Measurements from ENCODE around the gene PSMD13.
"Not testable (repeated sequence)": the region's sequence is repeated elsewhere in the genome, so short reads cannot be mapped to it uniquely, and the experiment has no call there.

Gene PSMD13

DNA sequence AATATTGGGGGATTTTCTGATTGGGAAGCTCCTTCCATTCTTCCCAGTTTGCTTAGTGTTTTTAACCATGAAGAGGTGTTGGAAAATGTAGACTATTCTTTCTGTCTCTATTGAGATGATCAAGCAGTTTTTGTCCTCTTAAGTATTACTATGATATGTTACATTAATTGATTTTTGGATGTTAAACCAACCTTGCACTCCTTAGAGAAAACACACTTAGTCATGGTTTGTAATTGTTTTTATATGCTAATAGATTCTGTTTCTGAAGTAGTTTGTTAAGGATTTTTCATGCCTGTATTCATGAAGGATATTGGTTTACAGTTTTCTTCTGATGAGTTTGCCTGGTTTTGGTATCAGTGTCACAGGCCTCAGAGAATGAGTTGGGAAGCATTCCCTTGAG is 39.4 kb downstream of the PSMD13 start:
- DNase-seq (ENCODE audit: low read depth), result no peak

DNA sequence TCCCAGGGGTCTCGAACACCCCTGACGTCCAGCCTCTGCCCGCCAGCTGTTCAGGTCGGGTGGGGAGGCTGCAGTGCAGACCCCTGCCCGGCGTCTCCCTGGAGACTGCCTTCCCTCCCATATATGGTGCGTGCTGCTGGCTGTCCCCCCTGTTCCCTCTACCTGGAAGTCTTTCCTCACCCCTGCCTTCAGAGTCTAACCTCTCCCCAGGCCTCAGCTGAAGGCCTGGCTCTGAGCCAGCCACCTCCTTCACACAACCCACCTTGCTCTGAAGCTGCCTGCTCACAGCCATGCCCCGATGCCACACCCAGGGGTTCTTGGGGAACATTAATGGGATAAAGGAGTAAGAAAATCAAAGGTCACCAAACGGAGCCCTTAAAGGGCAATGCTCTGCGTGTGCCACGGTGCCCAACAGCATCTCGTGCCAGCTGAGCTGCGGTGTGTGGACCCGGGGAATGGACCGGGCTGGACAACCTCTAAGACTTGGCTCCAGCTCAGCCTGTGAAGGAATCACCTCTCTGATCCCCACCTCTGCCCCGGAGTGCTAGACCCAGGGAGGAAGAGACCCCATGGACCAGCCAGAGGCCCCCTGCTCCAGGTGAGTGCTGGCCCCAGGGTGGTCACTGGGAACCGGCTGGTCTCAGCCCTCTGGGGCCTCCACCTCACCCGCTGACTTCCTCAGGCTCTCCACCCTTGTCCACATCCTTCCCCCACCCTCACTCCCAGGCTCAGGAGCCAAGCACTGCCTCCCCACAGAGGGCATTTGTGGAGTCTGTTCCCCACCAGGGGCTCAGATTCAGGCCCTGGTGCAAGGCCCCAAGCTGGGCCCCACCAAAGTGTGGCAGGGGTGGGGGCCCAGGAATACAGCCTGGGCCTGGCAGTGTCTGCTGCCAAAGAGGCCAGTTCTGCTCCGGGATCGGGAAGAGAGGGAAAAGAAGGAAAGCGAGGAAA is 41.5 kb downstream of the PSMD13 start, which contains the start of gene NLRP6:
TSS of gene NLRP6 (plus strand) at position 407 of the 951 bp plus-strand sequence. CDS start at position 570, 163 bp downstream.
- DNase-seq (ENCODE audit: low read depth), result no peak

DNA sequence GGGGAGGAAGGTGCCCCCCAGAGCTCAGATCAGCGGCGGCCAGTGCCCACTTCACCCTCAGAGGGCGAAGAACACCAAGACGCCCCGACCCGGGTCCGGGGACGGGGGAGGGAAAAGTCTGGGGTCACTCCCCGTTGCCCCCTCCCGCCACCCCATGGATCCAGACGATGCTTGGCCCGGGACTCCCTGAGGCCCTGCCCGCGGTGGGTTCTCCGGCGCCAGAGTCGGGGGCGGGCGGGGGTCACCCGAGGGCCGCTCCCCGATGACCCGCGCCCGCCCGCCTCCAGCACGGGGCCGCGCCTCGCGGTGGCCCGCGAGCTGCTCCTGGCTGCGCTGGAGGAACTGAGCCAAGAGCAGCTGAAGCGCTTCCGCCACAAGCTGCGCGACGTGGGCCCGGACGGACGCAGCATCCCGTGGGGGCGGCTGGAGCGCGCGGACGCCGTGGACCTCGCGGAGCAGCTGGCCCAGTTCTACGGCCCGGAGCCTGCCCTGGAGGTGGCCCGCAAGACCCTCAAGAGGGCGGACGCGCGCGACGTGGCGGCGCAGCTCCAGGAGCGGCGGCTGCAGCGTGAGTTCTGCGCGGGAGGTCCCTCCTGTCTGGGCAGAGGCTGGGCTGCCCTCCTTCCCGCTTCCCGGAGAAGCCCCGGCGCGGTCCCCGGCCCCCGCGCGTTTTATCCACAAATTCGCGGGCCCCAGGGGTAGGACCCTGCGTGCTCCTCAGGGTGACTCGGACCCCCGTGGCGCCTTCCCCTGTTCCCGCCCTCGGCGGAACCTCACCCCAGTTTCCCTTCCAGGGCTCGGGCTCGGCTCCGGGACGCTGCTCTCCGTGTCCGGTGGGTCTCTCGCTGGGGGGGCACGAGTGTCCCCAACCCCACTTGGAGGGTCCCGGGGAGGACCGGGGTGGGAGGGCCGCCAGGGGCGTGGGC is 42.5 kb downstream of the PSMD13 start:
- no peak for DNase-seq (ENCODE audit: low read depth)

DNA sequence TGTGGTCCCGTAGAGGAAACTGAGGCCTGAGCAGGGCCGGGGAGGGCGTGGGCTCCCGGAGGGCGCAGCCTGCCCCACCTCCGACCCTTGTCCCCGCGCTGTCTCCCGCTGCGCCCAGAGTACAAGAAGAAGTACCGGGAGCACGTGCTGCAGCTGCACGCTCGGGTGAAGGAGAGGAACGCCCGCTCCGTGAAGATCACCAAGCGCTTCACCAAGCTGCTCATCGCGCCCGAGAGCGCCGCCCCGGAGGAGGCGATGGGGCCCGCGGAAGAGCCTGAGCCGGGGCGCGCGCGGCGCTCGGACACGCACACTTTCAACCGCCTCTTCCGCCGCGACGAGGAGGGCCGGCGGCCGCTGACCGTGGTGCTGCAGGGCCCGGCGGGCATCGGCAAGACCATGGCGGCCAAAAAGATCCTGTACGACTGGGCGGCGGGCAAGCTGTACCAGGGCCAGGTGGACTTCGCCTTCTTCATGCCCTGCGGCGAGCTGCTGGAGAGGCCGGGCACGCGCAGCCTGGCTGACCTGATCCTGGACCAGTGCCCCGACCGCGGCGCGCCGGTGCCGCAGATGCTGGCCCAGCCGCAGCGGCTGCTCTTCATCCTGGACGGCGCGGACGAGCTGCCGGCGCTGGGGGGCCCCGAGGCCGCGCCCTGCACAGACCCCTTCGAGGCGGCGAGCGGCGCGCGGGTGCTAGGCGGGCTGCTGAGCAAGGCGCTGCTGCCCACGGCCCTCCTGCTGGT is 43.4 kb downstream of the PSMD13 start:
- no peak for DNase-seq (ENCODE audit: low read depth)

DNA sequence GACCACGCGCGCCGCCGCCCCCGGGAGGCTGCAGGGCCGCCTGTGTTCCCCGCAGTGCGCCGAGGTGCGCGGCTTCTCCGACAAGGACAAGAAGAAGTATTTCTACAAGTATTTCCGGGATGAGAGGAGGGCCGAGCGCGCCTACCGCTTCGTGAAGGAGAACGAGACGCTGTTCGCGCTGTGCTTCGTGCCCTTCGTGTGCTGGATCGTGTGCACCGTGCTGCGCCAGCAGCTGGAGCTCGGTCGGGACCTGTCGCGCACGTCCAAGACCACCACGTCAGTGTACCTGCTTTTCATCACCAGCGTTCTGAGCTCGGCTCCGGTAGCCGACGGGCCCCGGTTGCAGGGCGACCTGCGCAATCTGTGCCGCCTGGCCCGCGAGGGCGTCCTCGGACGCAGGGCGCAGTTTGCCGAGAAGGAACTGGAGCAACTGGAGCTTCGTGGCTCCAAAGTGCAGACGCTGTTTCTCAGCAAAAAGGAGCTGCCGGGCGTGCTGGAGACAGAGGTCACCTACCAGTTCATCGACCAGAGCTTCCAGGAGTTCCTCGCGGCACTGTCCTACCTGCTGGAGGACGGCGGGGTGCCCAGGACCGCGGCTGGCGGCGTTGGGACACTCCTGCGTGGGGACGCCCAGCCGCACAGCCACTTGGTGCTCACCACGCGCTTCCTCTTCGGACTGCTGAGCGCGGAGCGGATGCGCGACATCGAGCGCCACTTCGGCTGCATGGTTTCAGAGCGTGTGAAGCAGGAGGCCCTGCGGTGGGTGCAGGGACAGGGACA is 44.1 kb downstream of the PSMD13 start:
- DNase-seq (ENCODE audit: low read depth), result no peak

DNA sequence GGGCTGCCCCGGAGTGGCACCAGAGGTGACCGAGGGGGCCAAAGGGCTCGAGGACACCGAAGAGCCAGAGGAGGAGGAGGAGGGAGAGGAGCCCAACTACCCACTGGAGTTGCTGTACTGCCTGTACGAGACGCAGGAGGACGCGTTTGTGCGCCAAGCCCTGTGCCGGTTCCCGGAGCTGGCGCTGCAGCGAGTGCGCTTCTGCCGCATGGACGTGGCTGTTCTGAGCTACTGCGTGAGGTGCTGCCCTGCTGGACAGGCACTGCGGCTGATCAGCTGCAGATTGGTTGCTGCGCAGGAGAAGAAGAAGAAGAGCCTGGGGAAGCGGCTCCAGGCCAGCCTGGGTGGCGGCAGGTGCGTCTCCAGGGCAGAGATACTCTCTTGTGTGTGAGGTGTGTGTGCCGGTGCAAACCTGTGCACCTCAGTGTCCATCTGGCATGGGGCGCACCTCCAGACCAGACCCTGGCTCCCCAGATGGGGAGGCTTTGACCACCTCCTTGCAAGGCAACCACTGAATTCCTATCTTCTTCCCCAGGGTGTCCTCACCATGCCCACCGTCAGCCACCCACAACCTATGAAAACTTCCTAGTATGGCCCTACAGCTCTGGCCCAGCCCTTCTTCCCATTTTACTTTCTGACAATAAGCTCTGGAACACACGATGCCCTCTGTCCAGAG is 44.8 kb downstream of the PSMD13 start:
- DNase-seq (ENCODE audit: low read depth), result no peak

DNA sequence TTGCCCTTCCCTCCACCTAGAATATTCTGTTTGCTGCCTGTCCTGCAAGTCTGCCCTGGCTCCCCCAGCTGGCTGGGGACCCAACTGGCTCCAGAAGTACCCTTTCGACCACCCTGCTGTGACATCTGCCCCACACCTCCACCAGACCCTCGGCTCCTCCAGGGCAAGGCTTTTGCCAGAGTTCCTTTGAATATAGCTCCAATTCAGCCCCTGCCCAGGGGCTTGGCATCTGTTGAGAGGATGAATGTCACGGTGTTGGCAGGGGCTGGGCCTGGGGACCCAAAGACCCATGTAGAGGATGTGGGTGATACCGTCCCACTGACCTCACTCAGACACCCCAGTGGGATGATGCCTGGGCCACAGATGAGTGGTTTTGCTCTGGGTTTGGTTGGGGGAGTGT is 45.4 kb downstream of the PSMD13 start:
- no peak for DNase-seq (ENCODE audit: low read depth)

DNA sequence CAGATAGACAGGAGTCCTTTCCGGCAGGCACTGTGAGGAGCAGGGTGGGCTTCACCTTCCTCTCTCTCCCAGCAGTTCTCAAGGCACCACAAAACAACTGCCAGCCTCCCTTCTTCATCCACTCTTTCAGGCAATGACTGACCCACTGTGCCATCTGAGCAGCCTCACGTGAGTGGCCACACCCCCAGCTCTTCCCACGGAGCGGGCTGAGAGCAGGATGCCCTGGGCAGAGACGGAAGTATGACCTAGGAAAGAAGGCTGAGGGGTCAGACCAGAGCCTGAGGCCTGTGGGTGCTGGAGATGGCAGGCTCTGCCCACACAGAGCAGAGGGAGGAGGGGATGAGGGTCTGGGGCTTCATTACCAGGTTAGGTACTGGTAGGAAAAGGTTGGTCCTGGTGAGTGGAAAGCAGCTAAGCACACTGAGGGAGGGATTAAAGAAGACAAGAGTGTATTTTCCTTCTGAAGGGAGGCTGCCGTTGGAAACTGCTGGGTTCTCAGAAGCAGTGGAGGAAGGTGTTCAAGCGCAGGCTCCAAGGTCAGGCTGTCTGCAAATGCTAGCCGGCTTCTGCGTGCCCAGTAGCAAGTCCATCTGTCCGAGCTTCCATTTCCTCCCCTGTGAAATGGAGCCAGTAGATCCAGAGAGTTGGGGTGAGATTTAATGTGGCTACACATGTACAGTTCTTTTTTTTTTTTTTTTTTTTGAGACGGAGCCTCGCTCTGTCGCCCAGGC is 46.0 kb downstream of the PSMD13 start:
- DNase-seq (ENCODE audit: low read depth), result no peak

DNA sequence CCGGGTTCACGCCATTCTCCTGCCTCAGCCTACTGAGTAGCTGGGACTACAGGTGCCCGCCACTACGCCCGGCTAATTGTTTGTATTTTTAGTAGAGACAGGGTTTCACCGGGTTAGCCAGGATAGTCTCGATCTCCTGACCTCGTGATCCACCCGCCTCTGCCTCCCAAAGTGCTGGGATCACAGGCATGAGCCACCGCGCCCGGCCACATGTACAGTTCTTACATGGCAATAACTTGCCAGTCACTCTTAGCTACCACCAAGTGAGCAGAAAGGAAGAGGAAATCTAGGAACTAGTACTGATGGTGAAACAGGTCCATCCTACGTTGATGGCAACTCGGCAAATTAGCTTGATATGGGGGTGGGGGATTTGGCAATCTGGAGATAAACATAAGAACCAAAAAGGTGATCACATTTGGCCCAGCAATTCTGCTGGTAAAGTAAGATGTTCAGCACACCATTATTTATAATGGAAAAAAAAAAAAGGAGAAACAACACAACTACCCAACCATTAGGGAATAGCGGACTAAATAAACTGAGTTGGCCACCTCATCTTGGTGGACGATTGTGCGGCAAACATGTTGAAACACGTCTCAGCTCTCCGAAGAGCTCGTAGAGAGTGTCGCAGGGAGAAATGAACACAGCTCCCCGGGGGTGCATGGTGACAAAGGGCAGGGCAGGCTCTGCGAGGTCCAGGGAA is 46.8 kb downstream of the PSMD13 start:
- DNase-seq (ENCODE audit: low read depth), result no peak

DNA sequence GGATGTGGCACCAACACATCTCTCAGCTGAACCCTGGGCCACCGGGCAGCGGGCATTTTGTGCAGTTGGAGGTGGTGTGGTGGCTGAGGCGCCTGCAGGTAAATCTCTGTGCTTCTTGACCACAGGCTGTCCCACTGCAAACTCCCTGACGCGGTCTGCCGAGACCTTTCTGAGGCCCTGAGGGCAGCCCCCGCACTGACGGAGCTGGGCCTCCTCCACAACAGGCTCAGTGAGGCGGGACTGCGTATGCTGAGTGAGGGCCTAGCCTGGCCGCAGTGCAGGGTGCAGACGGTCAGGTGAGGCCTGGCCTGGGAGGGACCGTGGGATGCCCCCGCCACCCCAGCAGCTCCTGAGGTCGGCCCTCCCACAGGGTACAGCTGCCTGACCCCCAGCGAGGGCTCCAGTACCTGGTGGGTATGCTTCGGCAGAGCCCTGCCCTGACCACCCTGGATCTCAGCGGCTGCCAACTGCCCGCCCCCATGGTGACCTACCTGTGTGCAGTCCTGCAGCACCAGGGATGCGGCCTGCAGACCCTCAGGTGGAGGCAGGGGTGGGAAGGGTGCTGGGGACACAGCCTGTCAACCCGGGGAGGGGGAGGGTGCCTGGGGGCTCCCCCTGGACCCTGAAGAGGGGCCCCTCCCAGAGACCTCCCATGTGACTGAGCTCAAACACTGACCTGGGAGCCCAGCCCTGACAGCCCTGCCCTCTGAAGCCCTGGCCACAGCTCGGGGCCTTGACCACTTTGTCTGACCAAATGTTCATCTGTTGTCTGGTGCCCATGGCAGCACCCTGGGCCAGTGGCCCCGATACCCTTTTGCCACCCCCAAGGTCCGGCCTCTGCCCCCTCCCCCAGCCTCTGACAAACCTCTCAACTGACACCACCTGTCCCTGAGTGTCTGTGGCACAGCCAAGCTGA is 47.6 kb downstream of the PSMD13 start:
- DNase-seq (ENCODE audit: low read depth), result no peak

DNA sequence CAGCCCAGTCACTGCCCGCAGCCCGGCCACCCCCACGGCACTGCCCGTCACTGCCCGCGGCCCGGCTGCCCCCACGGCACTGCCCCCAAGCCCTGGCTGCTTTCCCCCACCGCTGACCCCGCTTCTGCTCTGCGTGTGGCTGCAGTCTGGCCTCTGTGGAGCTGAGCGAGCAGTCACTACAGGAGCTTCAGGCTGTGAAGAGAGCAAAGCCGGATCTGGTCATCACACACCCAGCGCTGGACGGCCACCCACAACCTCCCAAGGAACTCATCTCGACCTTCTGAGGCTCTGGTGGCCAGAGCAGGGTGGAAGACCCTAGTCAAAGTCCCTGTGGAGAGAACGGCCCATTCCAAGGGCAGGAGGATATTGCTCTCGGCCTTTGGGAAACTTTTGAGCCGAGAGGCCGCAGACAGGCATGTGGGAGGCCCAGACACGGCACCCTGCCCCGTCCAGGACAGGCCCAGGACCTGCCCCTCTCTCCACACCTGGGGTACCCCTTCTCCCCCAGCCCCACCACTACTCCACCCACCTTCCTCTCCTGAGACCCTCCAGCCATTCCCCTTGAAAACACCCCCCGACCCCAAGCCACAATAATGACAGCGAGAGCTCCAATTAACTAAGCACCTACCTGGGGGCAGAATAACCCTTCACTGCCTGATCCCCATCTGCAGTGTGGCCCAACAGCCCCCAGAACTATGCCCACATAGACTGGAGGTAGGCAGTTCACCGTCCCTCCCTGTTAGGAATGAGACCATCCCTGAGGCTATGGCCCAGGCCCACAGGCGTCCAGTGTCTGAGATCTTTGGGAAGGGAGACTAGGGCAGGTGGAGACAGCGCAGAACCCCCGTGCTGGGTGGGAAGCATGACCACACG is 48.5 kb downstream of the PSMD13 start:
- DNase-seq (ENCODE audit: low read depth), result no peak

DNA sequence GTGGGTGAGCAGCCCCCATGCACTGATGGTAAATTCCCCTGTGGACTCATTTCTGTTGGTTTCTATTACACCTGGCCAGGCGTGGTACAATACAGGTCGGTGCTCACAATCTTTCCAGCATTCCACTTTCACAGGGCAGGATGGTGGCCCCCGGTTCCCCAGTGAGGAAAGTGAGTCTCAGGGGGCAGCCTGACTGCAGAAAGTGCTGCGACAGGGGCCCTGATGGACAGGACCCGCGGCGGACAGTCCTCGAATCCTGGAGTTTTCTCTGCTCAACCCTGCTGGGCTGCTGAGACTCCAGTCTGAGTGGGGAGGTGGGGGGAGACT is 49.1 kb downstream of the PSMD13 start:
- no peak for DNase-seq (ENCODE audit: low read depth)

DNA sequence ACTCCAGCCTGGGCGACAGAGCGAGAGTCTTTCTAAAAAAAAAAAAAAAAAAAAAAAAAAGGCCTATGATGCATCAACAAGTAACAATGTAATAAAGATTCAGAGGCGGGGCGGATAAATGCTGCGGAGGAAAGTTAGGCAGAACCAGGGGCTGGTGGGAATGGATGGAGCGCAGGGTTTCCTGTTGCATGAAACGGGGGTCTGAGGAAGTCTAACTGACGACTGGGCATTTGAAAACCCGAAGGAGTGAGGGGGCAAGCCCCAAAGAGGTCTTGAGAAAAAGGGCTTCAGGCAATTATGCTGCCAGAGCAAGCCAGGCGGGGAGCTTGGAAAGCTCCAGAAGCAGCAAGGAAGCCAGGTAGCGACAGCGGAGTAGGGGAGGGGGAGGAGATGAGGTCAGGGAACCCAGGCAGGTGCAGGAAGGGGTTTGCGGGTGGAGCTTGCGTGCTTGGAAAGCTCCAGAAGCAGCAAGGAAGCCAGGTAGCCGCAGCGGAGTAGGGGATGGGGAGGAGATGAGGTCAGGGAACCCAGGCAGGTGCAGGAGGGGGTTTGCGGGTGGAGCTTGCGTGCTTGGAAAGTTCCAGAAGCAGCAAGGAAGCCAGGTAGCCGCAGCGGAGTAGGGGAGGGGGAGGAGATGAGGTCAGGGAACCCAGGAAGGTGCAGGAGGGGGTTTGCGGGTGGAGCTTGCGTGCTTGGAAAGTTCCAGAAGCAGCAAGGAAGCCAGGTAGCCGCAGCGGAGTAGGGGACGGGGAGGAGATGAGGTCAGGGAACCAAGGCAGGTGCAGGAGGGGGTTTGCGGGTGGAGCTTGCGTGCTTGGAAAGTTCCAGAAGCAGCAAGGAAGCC is 50.4 kb downstream of the PSMD13 start:
- DNase-seq (ENCODE audit: low read depth), result not testable (repeated sequence)

DNA sequence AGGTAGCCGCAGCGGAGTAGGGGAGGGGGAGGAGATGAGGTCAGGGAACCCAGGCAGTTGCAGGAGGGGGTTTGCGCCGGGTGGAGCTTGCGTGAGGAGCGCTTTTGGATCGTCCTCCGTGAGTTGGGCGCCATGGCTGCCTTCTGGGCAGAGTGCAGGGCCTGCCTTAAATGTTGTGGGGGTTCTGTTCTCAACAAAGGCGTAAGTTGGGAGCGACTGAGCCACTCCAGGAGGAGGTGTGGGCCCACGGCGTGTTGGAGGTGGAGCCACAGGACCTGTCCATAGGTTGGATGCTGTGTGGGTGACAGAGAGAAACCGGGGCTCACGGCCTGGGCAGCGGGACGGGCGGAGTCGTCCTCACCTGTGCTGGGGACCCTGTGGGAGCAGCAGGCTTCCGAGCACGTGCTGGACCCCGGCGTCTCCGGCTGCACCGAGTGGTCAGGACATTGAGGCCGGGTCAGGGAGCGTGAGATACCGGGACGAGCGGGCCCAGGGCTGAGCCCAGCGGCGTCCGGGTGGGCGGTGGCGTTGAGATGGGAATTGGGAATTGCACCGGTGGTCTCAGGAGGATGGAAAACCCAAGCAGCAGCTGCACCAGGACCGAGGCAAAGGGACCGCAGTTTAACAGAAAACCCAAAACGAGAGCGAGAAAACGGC is 51.2 kb downstream of the PSMD13 start:
- no peak for DNase-seq (ENCODE audit: low read depth)

DNA sequence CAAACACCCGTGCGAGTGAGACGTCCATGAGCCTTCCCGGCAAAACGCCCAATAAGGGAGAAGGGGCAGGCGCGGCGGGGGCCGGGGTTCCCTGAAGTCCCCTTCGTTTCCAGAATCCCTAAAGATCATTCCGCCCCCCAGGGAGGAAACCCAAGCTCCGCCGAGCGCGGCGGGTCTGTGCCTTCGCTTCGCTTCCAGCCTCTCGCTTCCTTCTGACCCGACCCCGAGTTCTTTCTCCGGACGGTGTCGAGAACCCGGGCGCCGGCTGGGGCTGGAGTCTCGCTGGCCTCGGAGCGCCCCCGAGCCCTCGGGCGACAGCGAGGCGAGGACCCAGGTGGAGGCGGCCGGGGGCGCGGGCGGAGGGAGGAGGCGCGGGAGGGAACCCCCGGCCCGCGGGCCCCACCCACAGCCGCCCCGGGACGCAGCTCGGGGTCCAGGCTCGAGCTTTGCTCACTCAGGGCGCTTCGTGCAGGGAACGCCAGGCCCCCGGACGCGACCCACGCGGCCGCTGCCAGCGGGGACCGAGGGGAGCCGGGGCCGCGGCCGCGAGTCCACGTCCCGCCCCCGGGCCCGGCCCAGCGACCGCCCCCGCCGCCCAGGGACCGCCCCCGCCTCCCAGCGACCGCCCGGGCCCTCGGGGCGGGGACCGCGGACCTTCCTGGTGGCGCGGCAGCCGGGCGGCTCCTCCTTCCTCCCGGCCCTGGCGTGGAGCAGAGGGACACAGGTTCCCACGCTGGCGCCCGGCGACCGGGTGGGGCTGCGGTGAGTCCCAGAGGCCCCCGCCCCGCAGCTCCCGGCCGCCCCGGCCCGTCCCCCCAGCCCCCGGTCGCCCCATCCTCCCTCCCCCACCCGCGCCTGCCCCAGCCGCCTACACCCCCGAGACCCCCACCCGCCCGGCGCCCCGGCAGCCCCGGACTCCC is 52.0 kb downstream of the PSMD13 start, which contains the start of gene PGGHG:
TSS of gene PGGHG (plus strand) at position 649 of the 920 bp plus-strand sequence. CDS start 691 bp downstream, outside the sequence.
- DNase-seq (ENCODE audit: low read depth), result no peak
